Breast epithelium (tissue), 3 donors: ENCODE measurements around the gene MYO1D.

Source experiments
- POLR2A ChIP-seq: fragments of 450-650 bp; IDR thresholded peaks from one replicate; pipeline ENCODE4 v1.6.1; 2016; ENCODE audit warnings: antibody characterized with exemption, mild to moderate bottlenecking, moderate library complexity
- POLR2AphosphoS5 ChIP-seq, 3 donors: sonication (generic); formaldehyde crosslinking; IDR thresholded peaks; one replicate each; pipeline ENCODE4 v1.6.1; 2017; ENCODE audit warnings: antibody characterized with exemption in 3 of 3
- TF ChIP-seq, protein P1 (sequence below), 3 donors: fragments of 450-650 bp; IDR thresholded peaks; one replicate each; pipeline ENCODE4 v1.5.1; 2016 to 2017; ENCODE audit warnings: antibody characterized with exemption in 3 of 3, mild to moderate bottlenecking in 3 of 3, moderate library complexity in 3 of 3

GRCh38 chr17:32629563-32630190 is 247.2 kb downstream of the MYO1D start:
- TF ChIP-seq POLR2AphosphoS5 (IDR thresholded peaks at IDR 0.05) (no peak), POLR2A (no peak)
- TF ChIP-seq, protein P1, sequence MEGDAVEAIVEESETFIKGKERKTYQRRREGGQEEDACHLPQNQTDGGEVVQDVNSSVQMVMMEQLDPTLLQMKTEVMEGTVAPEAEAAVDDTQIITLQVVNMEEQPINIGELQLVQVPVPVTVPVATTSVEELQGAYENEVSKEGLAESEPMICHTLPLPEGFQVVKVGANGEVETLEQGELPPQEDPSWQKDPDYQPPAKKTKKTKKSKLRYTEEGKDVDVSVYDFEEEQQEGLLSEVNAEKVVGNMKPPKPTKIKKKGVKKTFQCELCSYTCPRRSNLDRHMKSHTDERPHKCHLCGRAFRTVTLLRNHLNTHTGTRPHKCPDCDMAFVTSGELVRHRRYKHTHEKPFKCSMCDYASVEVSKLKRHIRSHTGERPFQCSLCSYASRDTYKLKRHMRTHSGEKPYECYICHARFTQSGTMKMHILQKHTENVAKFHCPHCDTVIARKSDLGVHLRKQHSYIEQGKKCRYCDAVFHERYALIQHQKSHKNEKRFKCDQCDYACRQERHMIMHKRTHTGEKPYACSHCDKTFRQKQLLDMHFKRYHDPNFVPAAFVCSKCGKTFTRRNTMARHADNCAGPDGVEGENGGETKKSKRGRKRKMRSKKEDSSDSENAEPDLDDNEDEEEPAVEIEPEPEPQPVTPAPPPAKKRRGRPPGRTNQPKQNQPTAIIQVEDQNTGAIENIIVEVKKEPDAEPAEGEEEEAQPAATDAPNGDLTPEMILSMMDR (IDR thresholded peaks at IDR 0.05): no peak
